H9 (cell line): ENCODE data around the gene XNDC1N. TPM values are rescaled to one million over a fixed set of nuclear protein-coding genes. Genes with fewer than 3 reads are reported as not detected.

Experiments used
- DNase-seq: peaks from one replicate; pipeline ENCODE4 v3.0.0-alpha.2; 2017
- H2AFZ ChIP-seq: one replicate; pipeline ENCODE4 v1.6.1; 2013; ENCODE audit warnings: mild to moderate bottlenecking, low read length, control low read depth, moderate library complexity
- H2AK5ac ChIP-seq: 2 replicates; pipeline ENCODE4 v1.6.1; 2013; ENCODE audit warnings: low read length, control low read depth, mixed read lengths; ENCODE audit not compliant: insufficient read length
- H2BK120ac ChIP-seq: one replicate; pipeline ENCODE4 v1.6.1; 2013; ENCODE audit warnings: low read depth, mild to moderate bottlenecking, low read length, control low read depth, inconsistent platforms; ENCODE audit not compliant: poor library complexity, severe bottlenecking
- H2BK12ac ChIP-seq: 2 replicates; pipeline ENCODE4 v1.6.1; 2013; ENCODE audit warnings: low read length, control low read depth, mixed read lengths, low read depth; ENCODE audit not compliant: insufficient read length
- H2BK15ac ChIP-seq: 2 replicates; pipeline ENCODE4 v1.6.1; 2013; ENCODE audit warnings: low read depth, low read length, control low read depth
- H2BK20ac ChIP-seq: one replicate; pipeline ENCODE4 v1.6.1; 2013; ENCODE audit warnings: low read depth, mild to moderate bottlenecking, low read length, control low read depth, inconsistent platforms; ENCODE audit not compliant: poor library complexity, severe bottlenecking
- H2BK5ac ChIP-seq: 2 replicates; pipeline ENCODE4 v1.6.1; 2013; ENCODE audit warnings: low read length, control low read depth, mixed read lengths; ENCODE audit not compliant: insufficient read length
- H3K14ac ChIP-seq: 2 replicates; pipeline ENCODE4 v1.6.1; 2013; ENCODE audit warnings: low read length, control low read depth; ENCODE audit not compliant: insufficient read depth
- H3K18ac ChIP-seq: 2 replicates; pipeline ENCODE4 v1.6.1; 2013; ENCODE audit warnings: low read depth, mild to moderate bottlenecking, mixed read lengths, low read length, control low read depth; ENCODE audit not compliant: insufficient read length
- H3K23ac ChIP-seq: 2 replicates; pipeline ENCODE4 v1.6.1; 2013; ENCODE audit warnings: low read length, control low read depth, mixed read lengths, low read depth; ENCODE audit not compliant: insufficient read length
- H3K23me2 ChIP-seq: 2 replicates; pipeline ENCODE4 v1.6.1; 2013; ENCODE audit warnings: low read depth, mild to moderate bottlenecking, mixed read lengths, low read length, control low read depth; ENCODE audit not compliant: insufficient read length, poor library complexity, severe bottlenecking
- H3K27ac ChIP-seq: 2 replicates; pipeline ENCODE4 v1.5.1; 2013; ENCODE audit warnings: low read length, control low read depth, mixed read lengths, low read depth; ENCODE audit not compliant: insufficient read length
- H3K27me3 ChIP-seq: 2 replicates; pipeline ENCODE4 v1.6.1; 2013; ENCODE audit warnings: low read length, control low read depth, inconsistent platforms; ENCODE audit not compliant: insufficient read depth
- H3K4ac ChIP-seq: 2 replicates; pipeline ENCODE4 v1.6.1; 2013; ENCODE audit warnings: low read depth, mild to moderate bottlenecking, control low read depth, inconsistent platforms, low read length, moderate library complexity
- H3K4me1 ChIP-seq: 2 replicates; pipeline ENCODE4 v1.6.1; 2013; ENCODE audit warnings: low read length, control low read depth, inconsistent platforms; ENCODE audit not compliant: insufficient read depth
- H3K4me2 ChIP-seq: 2 replicates; pipeline ENCODE4 v1.6.1; 2013; ENCODE audit warnings: low read length, control low read depth, mixed read lengths; ENCODE audit not compliant: insufficient read length, insufficient read depth
- H3K56ac ChIP-seq: 2 replicates; pipeline ENCODE4 v1.6.1; 2013; ENCODE audit warnings: low read depth, mild to moderate bottlenecking, mixed read lengths, low read length, control low read depth; ENCODE audit not compliant: insufficient read length
- H3K79me1 ChIP-seq: 2 replicates; pipeline ENCODE4 v1.6.1; 2013; ENCODE audit warnings: low read depth, mild to moderate bottlenecking, moderate library complexity, low read length, control low read depth, inconsistent platforms; ENCODE audit not compliant: insufficient read depth, poor library complexity, severe bottlenecking
- H3K79me2 ChIP-seq: 2 replicates; pipeline ENCODE4 v1.6.1; 2013; ENCODE audit warnings: low read length, control low read depth, inconsistent platforms; ENCODE audit not compliant: insufficient read depth
- H3K9ac ChIP-seq: 2 replicates; pipeline ENCODE4 v1.6.1; 2013; ENCODE audit warnings: low read length, control low read depth, mixed read lengths; ENCODE audit not compliant: insufficient read length; ENCODE audit errors: extremely low read depth
- H3K9me3 ChIP-seq: one replicate; pipeline ENCODE4 v1.6.1; 2013; ENCODE audit warnings: low read depth, low read length, inconsistent platforms; ENCODE audit not compliant: control insufficient read depth
- H3T11ph ChIP-seq: one replicate; pipeline ENCODE4 v1.6.1; 2013; ENCODE audit warnings: mild to moderate bottlenecking, low read length, control low read depth, inconsistent platforms
- H4K20me1 ChIP-seq: one replicate; pipeline ENCODE4 v1.6.1; 2013; ENCODE audit not compliant: control insufficient read depth, insufficient read length, insufficient read depth
- H4K5ac ChIP-seq: 2 replicates; pipeline ENCODE4 v1.6.1; 2013; ENCODE audit warnings: low read depth, mild to moderate bottlenecking, mixed read lengths, low read length, control low read depth; ENCODE audit not compliant: insufficient read length
- H4K8ac ChIP-seq: replicated peaks from 2 replicates; pipeline ENCODE4 v1.6.1; 2013; ENCODE audit warnings: low read length, control low read depth, mixed read lengths, low read depth; ENCODE audit not compliant: insufficient read length
- H4K91ac ChIP-seq: 2 replicates; pipeline ENCODE4 v1.6.1; 2013; ENCODE audit warnings: low read depth, mild to moderate bottlenecking, moderate library complexity, mixed read lengths, low read length, control low read depth; ENCODE audit not compliant: insufficient read length
- H3K27ac Mint-ChIP-seq, 3 experiments: 2 replicates in 2 of 3; 3 replicates in 1 of 3; pipeline ENCODE4 v1.8.0; 2020 to 2021; ENCODE audit warnings: mixed read lengths in 3 of 3, mild to moderate bottlenecking in 1 of 3, moderate library complexity in 1 of 3
- H3K27me3 Mint-ChIP-seq: 2 replicates; pipeline ENCODE4 v1.8.0; 2021; ENCODE audit warnings: low read depth, mild to moderate bottlenecking, moderate library complexity, mixed read lengths
- H3K36me3 Mint-ChIP-seq, 3 experiments: 2 replicates in 2 of 3; 3 replicates in 1 of 3; pipeline ENCODE4 v1.8.0; 2020 to 2021; ENCODE audit warnings: low read depth in 3 of 3, mixed read lengths in 3 of 3; ENCODE audit not compliant: insufficient read depth in 1 of 3
- H3K4me1 Mint-ChIP-seq, 2 experiments: 2 replicates each; pipeline ENCODE4 v1.8.0; 2020; ENCODE audit warnings: mixed read lengths in 2 of 2
- H3K4me3 Mint-ChIP-seq, 2 experiments: 2 replicates in 1 of 2; 3 replicates in 1 of 2; pipeline ENCODE4 v1.8.0; 2020 to 2021; ENCODE audit warnings: mild to moderate bottlenecking in 2 of 2, mixed read lengths in 2 of 2, moderate library complexity in 1 of 2
- H3K9me3 Mint-ChIP-seq, 2 experiments: 2 replicates in 1 of 2; 3 replicates in 1 of 2; pipeline ENCODE4 v1.8.0; 2020; ENCODE audit warnings: mild to moderate bottlenecking in 2 of 2, mixed read lengths in 2 of 2, moderate library complexity in 1 of 2
- CTCF ChIP-seq: fragments of 200-600 bp; sonication (generic); conservative IDR thresholded peaks from 3 replicates; pipeline ENCODE4 v1.8.0; 2021; ENCODE audit warnings: antibody characterized with exemption, mild to moderate bottlenecking
- WGBS: extraction: QIAGEN DNeasy Blood & Tissue Kit; methylation state at CpG from one replicate; pipeline ENCODE4 v1.1.7; 2013; ENCODE audit warnings: missing lambda C conversion rate, low lambda C conversion rate, mixed read lengths; ENCODE audit not compliant: insufficient read length; ENCODE audit errors: extremely low coverage; 5-methylcytosine and 5-hydroxymethylcytosine counted together
- total RNA-seq: library from RNA; stranded (reverse); gene quantifications from 2 replicates; pipeline ENCODE4 v1.2.1, GENCODE V29; 2021

Gene XNDC1N
- total RNA-seq, 1 experiment from 2014 or later = 11.0 TPM

- H3K9me3 ChIP-seq = no peaks in the 10 kb centered on the region
- H3K56ac ChIP-seq = no peak overlapping the region
- H3K4me1 ChIP-seq = no peaks in the 10 kb centered on the region
- no peaks in the 10 kb centered on the region for H3K79me1 ChIP-seq
- H3K4me3 Mint-ChIP-seq = no peak overlapping the region
- no peaks in the 10 kb centered on the region for H3K9me3 Mint-ChIP-seq
- H2BK120ac ChIP-seq = no peak overlapping the region
- no peak overlapping the region for H3K23ac ChIP-seq
- H2BK20ac ChIP-seq = no peak overlapping the region
- no peak overlapping the region for H3K18ac ChIP-seq
- no peak overlapping the region for H2AFZ ChIP-seq
- no peaks in the 10 kb centered on the region for H3K79me2 ChIP-seq
- no peaks in the 10 kb centered on the region for H3K27me3 ChIP-seq
- H3K36me3 Mint-ChIP-seq = peaks cover 12 to 66% (median 61%) of the 10 kb centered on the region in 3 experiments; a peak in 6 of 7 replicates
- no peak overlapping the region for H3T11ph ChIP-seq
- H2AK5ac ChIP-seq = no peak overlapping the region
- no peak for DNase-seq
- WGBS = no CpG with 5 or more reads among the region's 7 CpGs
- H3K4me1 Mint-ChIP-seq = peaks cover 0 to 6% of the 10 kb centered on the region in 2 experiments; a peak in 1 of 4 replicates
- no peaks in the 10 kb centered on the region for H4K20me1 ChIP-seq
- no peak overlapping the region for H3K27ac ChIP-seq
- no peak for TF ChIP-seq CTCF
- no peak overlapping the region for H2BK15ac ChIP-seq
- H3K23me2 ChIP-seq = no peaks in the 10 kb centered on the region
- no peak overlapping the region for H3K27ac Mint-ChIP-seq
- no peak overlapping the region for H4K5ac ChIP-seq
- H4K91ac ChIP-seq = no peak overlapping the region
- H2BK12ac ChIP-seq = no peak overlapping the region
- H3K9ac ChIP-seq = no peak overlapping the region
- H3K4ac ChIP-seq = no peak overlapping the region
- H3K14ac ChIP-seq = no peak overlapping the region
- H2BK5ac ChIP-seq = no peak overlapping the region
- H3K27me3 Mint-ChIP-seq = no peaks in the 10 kb centered on the region
- H4K8ac ChIP-seq = no peak overlapping the region
- H3K4me2 ChIP-seq = no peak overlapping the region
Measured at GRCh38 chr11:71914617-71915189, 13.7 kb downstream of the XNDC1N start.
